A549 treated with GW870086 at 1 μM for 4 hours (cell line): ENCODE measurements around the gene CPO. TPM values are rescaled to one million over a fixed set of nuclear protein-coding genes. Genes with fewer than 3 reads are reported as not detected.

Source experiments
- total RNA-seq: library from RNA; stranded (reverse); fragments of 200-300 nt; extraction: Qiagen RNA extraction; gene quantifications from 5 replicates; pipeline ENCODE4 v1.2.3, GENCODE V29; 2022; ENCODE audit warnings: low read depth

The CPO gene, protein sequence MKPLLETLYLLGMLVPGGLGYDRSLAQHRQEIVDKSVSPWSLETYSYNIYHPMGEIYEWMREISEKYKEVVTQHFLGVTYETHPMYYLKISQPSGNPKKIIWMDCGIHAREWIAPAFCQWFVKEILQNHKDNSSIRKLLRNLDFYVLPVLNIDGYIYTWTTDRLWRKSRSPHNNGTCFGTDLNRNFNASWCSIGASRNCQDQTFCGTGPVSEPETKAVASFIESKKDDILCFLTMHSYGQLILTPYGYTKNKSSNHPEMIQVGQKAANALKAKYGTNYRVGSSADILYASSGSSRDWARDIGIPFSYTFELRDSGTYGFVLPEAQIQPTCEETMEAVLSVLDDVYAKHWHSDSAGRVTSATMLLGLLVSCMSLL
- total RNA-seq = not detected in 5 replicates

DNA sequence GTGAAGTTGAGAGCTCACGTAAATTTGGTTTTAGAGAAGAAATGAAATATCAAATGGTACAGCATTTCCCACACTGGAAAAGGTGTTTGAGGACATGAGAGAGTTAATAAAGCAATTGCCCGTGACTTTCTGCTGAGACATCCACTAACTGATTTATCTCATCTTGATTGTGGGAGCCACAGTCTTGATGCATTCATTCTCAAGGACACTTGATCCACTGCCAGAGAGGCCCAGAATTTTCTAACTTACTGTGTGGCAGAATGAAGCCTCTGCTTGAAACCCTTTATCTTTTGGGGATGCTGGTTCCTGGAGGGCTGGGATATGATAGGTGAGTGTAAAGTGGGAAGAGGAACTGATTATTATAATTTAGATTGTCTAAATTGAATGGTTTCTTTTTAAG, at the start of gene CPO:
TSS of gene CPO (plus strand) at position 179 of the 400 bp plus-strand sequence. CDS start at position 261, 82 bp downstream.

Other genes with a start within 250 kb of the CPO start
- gene DYTN, start 221.1 kb upstream of the CPO start, total RNA-seq = not detected in 5 replicates
- gene MDH1B, start 174.2 kb upstream of the CPO start, total RNA-seq = 1.1 to 2.3 TPM (median 1.5 TPM) in 5 replicates
- 26.4 to 39.1 TPM (median 35.0 TPM) in 5 replicates for gene FASTKD2, start 173.9 kb upstream of the CPO start, total RNA-seq
- gene KLF7, start 226.4 kb downstream of the CPO start, total RNA-seq = 19.5 to 33.2 TPM (median 26.6 TPM) in 5 replicates